Tibial nerve (tissue), 4 donors: Measurements from ENCODE around the gene TESK1. TPM values are rescaled to one million over a fixed set of nuclear protein-coding genes. Genes with fewer than 3 reads are reported as not detected.
A peak's percentile ranks its signal among the peaks of the same experiment; 100 is the strongest.

Source experiments
- DNase-seq, 2 donors: peaks; one replicate each; pipeline ENCODE4 v3.0.0-alpha.2; 2019; ENCODE audit warnings: low spot score in 2 of 2
- H3K27ac ChIP-seq, 4 donors: fragments of 200-600 bp; sonication (generic) in 3 of 4; one replicate each; pipeline ENCODE4 v1.5.1; 2017 to 2019; ENCODE audit warnings: mild to moderate bottlenecking in 1 of 4
- H3K27me3 ChIP-seq, 2 donors: fragments of 200-600 bp; sonication (generic) in 1 of 2; one replicate each; pipeline versions ENCODE4 v1.5.1 to v1.6.0; 2017 to 2019
- H3K36me3 ChIP-seq, 3 donors: fragments of 200-600 bp; sonication (generic); one replicate each; pipeline ENCODE4 v1.5.1; 2018 to 2019
- H3K4me1 ChIP-seq, 4 donors: fragments of 200-600 bp; sonication (generic) in 3 of 4; one replicate each; pipeline ENCODE4 v1.5.1; 2017 to 2019
- H3K4me3 ChIP-seq, 4 donors: fragments of 200-600 bp; sonication (generic) in 3 of 4; one replicate each; pipeline ENCODE4 v1.5.1; 2017 to 2019; ENCODE audit warnings: mild to moderate bottlenecking in 1 of 4, moderate library complexity in 1 of 4
- H3K9me3 ChIP-seq, 4 donors: fragments of 200-600 bp; sonication (generic) in 3 of 4; one replicate each; pipeline ENCODE4 v1.5.1; 2017 to 2019
- EP300 ChIP-seq, 2 donors: sonication (generic); formaldehyde crosslinking; IDR thresholded peaks; one replicate each; pipeline ENCODE4 v1.6.1; 2017; ENCODE audit warnings: antibody characterized with exemption in 2 of 2, mild to moderate bottlenecking in 1 of 2
- POLR2A ChIP-seq, 2 donors: fragments of 450-650 bp; IDR thresholded peaks; one replicate each; pipeline ENCODE4 v1.6.1; 2017; ENCODE audit warnings: antibody characterized with exemption in 2 of 2, mild to moderate bottlenecking in 2 of 2, moderate library complexity in 2 of 2
- WGBS, 2 donors: methylation state at CpG; one replicate each; pipeline ENCODE4 v1.1.5; 2018; 5-methylcytosine and 5-hydroxymethylcytosine counted together
- total RNA-seq, 4 donors: library from RNA; depleted of rRNA; stranded (reverse); fragments of >200 nt; gene quantifications; one replicate each; pipeline ENCODE4 v1.1.0, GENCODE V29; 2016
- TF ChIP-seq, protein P1 (sequence below), 5 experiments: fragments of 200-600 bp in 3 of 5; fragments of 450-650 bp in 2 of 5; sonication (generic) in 3 of 5; IDR thresholded peaks; one replicate each; pipeline ENCODE4 v1.5.1; 2016 to 2019; ENCODE audit warnings: antibody characterized with exemption in 5 of 5, mild to moderate bottlenecking in 3 of 5, moderate library complexity in 2 of 5

The TESK1 gene
- total RNA-seq, 4 donors from 2014 or later: 29.3 to 40.0 (median 35.6) TPM

DNA sequence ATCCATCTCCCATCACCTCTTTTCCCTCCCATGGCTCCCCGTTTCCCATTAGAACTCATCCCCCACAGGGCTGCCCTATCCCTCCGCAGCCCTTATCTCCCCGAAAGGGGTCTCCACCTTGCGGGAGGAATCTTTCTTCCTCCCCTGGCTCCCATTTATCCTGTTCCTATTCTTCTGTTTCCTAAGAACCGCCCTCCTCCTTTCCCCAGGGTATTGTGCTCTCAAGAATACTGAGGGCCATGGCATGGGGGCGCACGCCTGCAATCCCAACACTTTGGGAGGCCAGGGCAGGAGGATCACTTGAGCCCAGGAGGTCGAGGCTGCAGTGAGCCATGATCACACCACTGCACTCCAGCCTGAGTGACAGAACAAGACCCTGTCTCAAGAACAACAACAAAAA lies 12.5 kb downstream of the TESK1 start:
- Histone ChIP-seq H3K27ac (peak overlapping the region in 1 of 4 donors; percentile 37), H3K36me3 (no peaks in the 10 kb centered on the region), H3K4me1 (peaks cover 0 to 14% (median 8%) of the 10 kb centered on the region in 4 donors), H3K4me3 (peak overlapping the region in 3 of 4 donors; percentile 27 to 47 (median 36)), H3K9me3 (no peaks in the 10 kb centered on the region), H3K27me3 (peaks cover 0 to 6% of the 10 kb centered on the region in 2 donors)
- DNase-seq: no peak
- 66 to 68% methylated on average over 8 of the region's 8 CpGs for WGBS, 2 donors
- TF ChIP-seq, protein P1, sequence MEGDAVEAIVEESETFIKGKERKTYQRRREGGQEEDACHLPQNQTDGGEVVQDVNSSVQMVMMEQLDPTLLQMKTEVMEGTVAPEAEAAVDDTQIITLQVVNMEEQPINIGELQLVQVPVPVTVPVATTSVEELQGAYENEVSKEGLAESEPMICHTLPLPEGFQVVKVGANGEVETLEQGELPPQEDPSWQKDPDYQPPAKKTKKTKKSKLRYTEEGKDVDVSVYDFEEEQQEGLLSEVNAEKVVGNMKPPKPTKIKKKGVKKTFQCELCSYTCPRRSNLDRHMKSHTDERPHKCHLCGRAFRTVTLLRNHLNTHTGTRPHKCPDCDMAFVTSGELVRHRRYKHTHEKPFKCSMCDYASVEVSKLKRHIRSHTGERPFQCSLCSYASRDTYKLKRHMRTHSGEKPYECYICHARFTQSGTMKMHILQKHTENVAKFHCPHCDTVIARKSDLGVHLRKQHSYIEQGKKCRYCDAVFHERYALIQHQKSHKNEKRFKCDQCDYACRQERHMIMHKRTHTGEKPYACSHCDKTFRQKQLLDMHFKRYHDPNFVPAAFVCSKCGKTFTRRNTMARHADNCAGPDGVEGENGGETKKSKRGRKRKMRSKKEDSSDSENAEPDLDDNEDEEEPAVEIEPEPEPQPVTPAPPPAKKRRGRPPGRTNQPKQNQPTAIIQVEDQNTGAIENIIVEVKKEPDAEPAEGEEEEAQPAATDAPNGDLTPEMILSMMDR (IDR thresholded peaks at IDR 0.05): no peak

DNA sequence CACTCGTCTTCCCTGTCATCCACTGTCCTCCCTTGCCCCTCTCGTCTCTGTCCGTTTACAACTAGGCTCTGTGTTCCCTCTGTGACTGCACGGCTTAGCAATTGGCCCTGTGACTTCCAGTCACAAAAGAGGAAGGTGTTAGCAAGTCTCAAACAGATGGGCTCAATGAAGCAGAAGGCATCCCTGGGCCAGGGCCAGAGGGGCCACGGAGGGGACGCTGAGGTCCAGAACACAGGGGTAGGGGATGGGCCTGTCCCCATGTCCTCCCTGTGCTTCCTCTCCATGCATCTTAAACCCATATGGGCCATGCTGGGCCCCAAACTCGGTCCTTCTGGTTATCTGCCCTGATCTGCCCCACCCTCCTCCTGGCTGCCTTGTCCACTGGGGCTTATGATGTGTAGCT lies 13.3 kb downstream of the TESK1 start, which contains the start of gene CD72:
CD72 (minus strand) TSS at position 89 of the 403 bp plus-strand sequence. CDS start 110 bp downstream, outside the sequence.
- 60 to 80% methylated on average over 7 of the region's 7 CpGs for WGBS, 2 donors
- DNase-seq: no peak

DNA sequence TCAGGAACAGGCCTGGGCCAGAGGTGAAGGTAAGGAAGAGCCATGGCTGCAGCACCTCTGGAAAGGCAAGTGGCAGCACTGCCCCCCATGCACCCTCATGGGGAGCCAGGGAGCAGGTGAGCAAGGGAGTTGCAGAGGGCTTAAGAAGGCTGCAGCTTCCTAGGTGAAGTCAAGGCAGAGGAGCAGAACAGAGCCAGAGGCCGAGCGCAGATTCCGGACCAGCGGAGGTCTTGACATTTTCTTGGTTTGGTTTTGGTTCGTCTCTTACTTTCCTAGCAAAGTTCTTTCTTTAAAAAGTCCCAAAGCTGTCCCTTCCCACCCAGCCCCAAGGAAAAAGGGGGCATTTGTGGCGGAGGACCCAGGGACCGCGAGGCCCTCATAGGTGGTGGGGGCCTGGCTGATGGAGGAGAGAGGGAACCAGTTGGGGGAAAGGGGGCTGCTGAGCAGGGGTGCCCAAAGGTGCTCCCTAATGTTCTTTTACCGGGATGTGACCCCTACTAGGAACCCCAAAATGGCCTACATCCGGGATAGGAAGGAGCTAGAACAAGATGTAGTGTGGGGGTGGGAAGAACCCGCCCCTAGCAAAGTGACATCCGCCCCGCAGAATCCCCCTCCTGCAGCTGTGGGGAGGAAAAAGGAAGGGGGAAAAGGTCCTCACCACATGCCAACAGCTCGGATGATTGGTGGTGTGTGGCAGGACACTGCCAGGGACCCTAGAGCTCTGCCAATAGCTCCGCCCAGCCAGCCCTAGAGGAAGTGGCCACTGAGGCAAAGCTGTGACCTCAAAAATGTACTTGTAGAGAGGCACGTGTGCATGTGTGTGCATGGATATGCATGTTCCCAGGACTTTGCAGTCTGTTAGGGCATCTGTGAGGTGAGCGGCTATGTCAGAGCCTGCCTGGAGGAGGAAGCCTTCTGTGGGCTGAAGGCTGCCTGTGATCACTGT lies 14.1 kb downstream of the TESK1 start:
- WGBS, 2 donors: 82 to 85% methylated on average over 17 of the region's 17 CpGs
- Histone ChIP-seq H3K36me3 (no peaks in the 10 kb centered on the region), H3K9me3 (no peaks in the 10 kb centered on the region), H3K4me1 (peaks cover 0 to 14% (median 8%) of the 10 kb centered on the region in 4 donors), H3K27ac (peak overlapping the region in 1 of 4 donors; percentile 37), H3K27me3 (peaks cover 0 to 6% of the 10 kb centered on the region in 2 donors), H3K4me3 (no peak overlapping the region)
- no peak for DNase-seq
- TF ChIP-seq EP300 (IDR thresholded peaks at IDR 0.05) (peak in 1 of 2 donors; percentile 34), POLR2A (IDR thresholded peaks at IDR 0.05) (no peak)

More for the DNA sequence above, 13.3 kb downstream of the TESK1 start, which contains the start of gene CD72:
- Histone ChIP-seq H3K27me3 (peaks cover 0 to 6% of the 10 kb centered on the region in 2 donors), H3K27ac (peak within 1 kb of the TSS in 1 of 4 donors; percentile 37), H3K36me3 (no peaks in the 10 kb centered on the region), H3K4me3 (peak within 1 kb of the TSS; percentile 27 to 47 (median 38)), H3K4me1 (peaks cover 0 to 14% (median 8%) of the 10 kb centered on the region in 4 donors), H3K9me3 (no peaks in the 10 kb centered on the region)
- TF ChIP-seq EP300 (IDR thresholded peaks at IDR 0.05): no peak
- TF ChIP-seq, protein P1 (IDR thresholded peaks at IDR 0.05): no peak
- no peak for TF ChIP-seq POLR2A (IDR thresholded peaks at IDR 0.05)

DNA sequence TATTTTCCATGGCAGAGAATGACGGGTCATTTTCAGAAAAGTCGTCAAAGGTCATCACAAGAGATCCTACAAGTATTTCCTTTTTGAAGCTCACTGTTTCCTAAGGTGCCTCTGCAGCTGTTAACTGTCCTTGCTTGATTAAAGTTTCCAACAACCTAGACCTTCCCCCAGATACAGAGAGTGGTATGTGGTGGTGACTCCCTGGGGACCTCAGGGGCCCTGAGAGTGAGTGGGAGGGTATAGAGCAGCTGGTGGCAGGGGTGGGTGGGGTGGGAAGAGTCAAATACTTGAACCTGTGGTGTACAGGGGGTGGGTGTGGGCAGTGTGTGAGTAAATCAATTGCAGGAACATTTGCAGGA lies 14.7 kb downstream of the TESK1 start:
- peaks cover 0 to 14% (median 8%) of the 10 kb centered on the region in 4 donors for H3K4me1 ChIP-seq
- WGBS, 2 donors: 33 to 44% methylated on average over 2 of the region's 2 CpGs
- H3K27me3 ChIP-seq: peaks cover 0 to 6% of the 10 kb centered on the region in 2 donors
- peak overlapping the region in 1 of 4 donors; percentile 16 for H3K27ac ChIP-seq
- H3K4me3 ChIP-seq: no peak overlapping the region
- no peaks in the 10 kb centered on the region for H3K36me3 ChIP-seq
- TF ChIP-seq, protein P1 (IDR thresholded peaks at IDR 0.05): no peak
- no peak for TF ChIP-seq POLR2A (IDR thresholded peaks at IDR 0.05)
- TF ChIP-seq EP300 (IDR thresholded peaks at IDR 0.05): no peak
- H3K9me3 ChIP-seq: no peaks in the 10 kb centered on the region
- no peak for DNase-seq

DNA sequence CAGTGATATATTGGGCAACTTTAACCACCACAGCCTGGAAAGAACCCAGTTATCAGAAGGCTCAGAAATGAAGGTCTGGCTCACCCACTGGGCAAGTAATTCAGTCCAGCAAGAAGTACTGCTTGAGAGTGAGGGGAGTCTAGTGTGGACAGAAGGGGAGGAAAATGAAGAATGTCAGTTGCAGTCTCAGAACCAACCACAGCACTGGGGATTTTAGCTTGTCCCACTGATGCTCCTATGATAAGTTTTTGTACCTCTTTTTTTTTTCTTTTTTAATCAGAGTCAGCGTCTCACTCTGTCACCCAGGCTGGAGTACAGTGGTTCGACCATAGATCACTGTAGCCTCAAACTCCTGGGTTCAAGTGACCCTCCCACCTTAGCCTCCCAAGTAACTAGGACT lies 22.5 kb downstream of the TESK1 start:
- 87 to 88% methylated on average over 2 of the region's 2 CpGs for WGBS, 2 donors
- Histone ChIP-seq H3K4me1 (no peaks in the 10 kb centered on the region), H3K36me3 (no peaks in the 10 kb centered on the region), H3K4me3 (no peak overlapping the region), H3K27ac (no peak overlapping the region), H3K9me3 (no peaks in the 10 kb centered on the region), H3K27me3 (no peaks in the 10 kb centered on the region)
- no peak for DNase-seq
- TF ChIP-seq EP300 (IDR thresholded peaks at IDR 0.05) (no peak), POLR2A (IDR thresholded peaks at IDR 0.05) (no peak)
- TF ChIP-seq, protein P1 (IDR thresholded peaks at IDR 0.05): no peak
